ENCODE measurements around the gene LGI2.

DNA sequence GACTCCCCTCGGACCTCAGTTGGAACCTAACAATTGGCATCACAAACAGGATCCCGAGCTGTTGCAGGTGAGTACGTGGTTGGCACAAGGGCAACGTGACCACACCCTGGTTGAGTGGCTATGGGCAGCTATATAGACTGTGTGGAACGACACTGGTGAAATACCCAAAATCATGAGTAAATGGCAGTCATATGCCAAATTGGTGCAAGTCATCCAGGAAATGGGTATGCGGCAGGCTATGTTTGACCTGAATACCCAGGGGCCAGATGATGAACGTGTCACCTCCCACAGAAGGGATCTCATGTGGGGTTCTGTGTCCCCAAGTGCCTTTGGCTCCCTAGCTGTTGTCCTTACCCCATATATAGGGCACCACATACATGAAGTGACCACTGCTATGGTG lies 64.7 kb downstream of the LGI2 start:
- TF ChIP-seq POLR2A (IDR thresholded peaks at IDR 0.05): no peak
- TF ChIP-seq, protein P1, sequence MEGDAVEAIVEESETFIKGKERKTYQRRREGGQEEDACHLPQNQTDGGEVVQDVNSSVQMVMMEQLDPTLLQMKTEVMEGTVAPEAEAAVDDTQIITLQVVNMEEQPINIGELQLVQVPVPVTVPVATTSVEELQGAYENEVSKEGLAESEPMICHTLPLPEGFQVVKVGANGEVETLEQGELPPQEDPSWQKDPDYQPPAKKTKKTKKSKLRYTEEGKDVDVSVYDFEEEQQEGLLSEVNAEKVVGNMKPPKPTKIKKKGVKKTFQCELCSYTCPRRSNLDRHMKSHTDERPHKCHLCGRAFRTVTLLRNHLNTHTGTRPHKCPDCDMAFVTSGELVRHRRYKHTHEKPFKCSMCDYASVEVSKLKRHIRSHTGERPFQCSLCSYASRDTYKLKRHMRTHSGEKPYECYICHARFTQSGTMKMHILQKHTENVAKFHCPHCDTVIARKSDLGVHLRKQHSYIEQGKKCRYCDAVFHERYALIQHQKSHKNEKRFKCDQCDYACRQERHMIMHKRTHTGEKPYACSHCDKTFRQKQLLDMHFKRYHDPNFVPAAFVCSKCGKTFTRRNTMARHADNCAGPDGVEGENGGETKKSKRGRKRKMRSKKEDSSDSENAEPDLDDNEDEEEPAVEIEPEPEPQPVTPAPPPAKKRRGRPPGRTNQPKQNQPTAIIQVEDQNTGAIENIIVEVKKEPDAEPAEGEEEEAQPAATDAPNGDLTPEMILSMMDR (IDR thresholded peaks at IDR 0.05): no peak
- no peak for TF ChIP-seq POLR2AphosphoS5 (IDR thresholded peaks at IDR 0.05)

All from prostate gland (tissue), 2 donors.